ENCODE measurements around the gene C2CD4D. TPM values are rescaled to one million over a fixed set of nuclear protein-coding genes. Genes with fewer than 3 reads are reported as not detected.

C2CD4D gene
- total and polyA plus RNA-seq, 7 donors, result 0.20 to 0.69 (median 0.60) TPM; not detected in 4

- peaks cover 0 to 6% (median 0%) of the 10 kb centered on the region in 3 donors for H3K27me3 ChIP-seq
- H3K27ac ChIP-seq, result no peak overlapping the region
- 89 to 96% methylated on average over 9 of the region's 9 CpGs for WGBS, 2 donors
- no peaks in the 10 kb centered on the region for H3K4me1 ChIP-seq
- no peak for TF ChIP-seq POLR2A (IDR thresholded peaks at IDR 0.05)
- TF ChIP-seq POLR2AphosphoS5 (IDR thresholded peaks at IDR 0.05), result no peak
- TF ChIP-seq EP300 (IDR thresholded peaks at IDR 0.05), result no peak
- DNase-seq, result no peak
- intact Hi-C loops (cut with DNase I), result no loop called here
- H3K4me3 ChIP-seq, result no peak overlapping the region
- H3K9me3 ChIP-seq, result no peaks in the 10 kb centered on the region
- no peaks in the 10 kb centered on the region for H3K36me3 ChIP-seq
Observed at GRCh38 chr1:151811181-151811580, 28.4 kb downstream of the C2CD4D start.

DNA sequence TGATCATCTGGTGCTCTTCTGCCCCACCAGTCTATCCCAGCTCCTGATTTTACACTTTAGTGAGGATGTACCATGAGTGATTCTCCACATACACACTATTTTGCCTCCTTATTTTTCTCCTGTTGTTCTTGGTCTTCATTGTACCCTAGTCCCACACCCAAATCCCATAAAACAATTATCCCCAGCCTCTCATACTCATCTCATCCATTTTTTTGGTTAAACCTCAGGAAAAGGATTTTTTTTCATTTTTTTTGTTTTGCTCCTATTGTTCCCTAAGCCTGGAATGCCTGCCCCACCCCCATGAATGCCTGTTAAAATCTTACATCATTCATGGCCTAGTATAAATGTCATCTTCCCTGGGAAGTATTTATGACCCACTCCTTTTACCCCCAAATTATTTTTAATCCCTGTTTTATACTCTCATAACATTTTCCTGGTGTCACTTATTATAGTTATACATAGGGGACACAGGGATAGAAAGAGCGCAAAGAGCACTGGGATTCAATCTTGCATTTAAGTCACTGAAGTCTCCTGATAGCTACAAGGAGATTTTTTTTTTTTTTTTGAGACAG, 29.5 kb downstream of the C2CD4D start:
- Histone ChIP-seq H3K27ac (no peak overlapping the region), H3K4me1 (no peaks in the 10 kb centered on the region), H3K27me3 (peaks cover 0 to 8% (median 0%) of the 10 kb centered on the region in 3 donors), H3K36me3 (no peaks in the 10 kb centered on the region), H3K4me3 (no peak overlapping the region), H3K9me3 (no peaks in the 10 kb centered on the region)
- intact Hi-C loops (cut with DNase I), result no loop called here
- TF ChIP-seq POLR2A (IDR thresholded peaks at IDR 0.05) (no peak), POLR2AphosphoS5 (IDR thresholded peaks at IDR 0.05) (no peak), EP300 (IDR thresholded peaks at IDR 0.05) (no peak), CTCF (IDR thresholded peaks at IDR 0.05) (no peak)
- WGBS, 2 donors, result 94 to 99% methylated on average over 1 of the region's 1 CpG
- no peak for DNase-seq

GRCh38 chr1:151809290-151809984, 30.2 kb downstream of the C2CD4D start:
- Histone ChIP-seq H3K4me1 (no peaks in the 10 kb centered on the region), H3K27me3 (peaks cover 0 to 14% (median 0%) of the 10 kb centered on the region in 3 donors), H3K27ac (no peak overlapping the region), H3K36me3 (no peaks in the 10 kb centered on the region), H3K9me3 (no peaks in the 10 kb centered on the region), H3K4me3 (no peak overlapping the region)
- 67 to 77% methylated on average over 8 of the region's 8 CpGs for WGBS, 2 donors
- TF ChIP-seq CTCF (IDR thresholded peaks at IDR 0.05) (no peak), EP300 (IDR thresholded peaks at IDR 0.05) (no peak), POLR2A (IDR thresholded peaks at IDR 0.05) (no peak), POLR2AphosphoS5 (IDR thresholded peaks at IDR 0.05) (no peak)
- DNase-seq, result no peak
- intact Hi-C loops (cut with DNase I), result no loop called here

DNA sequence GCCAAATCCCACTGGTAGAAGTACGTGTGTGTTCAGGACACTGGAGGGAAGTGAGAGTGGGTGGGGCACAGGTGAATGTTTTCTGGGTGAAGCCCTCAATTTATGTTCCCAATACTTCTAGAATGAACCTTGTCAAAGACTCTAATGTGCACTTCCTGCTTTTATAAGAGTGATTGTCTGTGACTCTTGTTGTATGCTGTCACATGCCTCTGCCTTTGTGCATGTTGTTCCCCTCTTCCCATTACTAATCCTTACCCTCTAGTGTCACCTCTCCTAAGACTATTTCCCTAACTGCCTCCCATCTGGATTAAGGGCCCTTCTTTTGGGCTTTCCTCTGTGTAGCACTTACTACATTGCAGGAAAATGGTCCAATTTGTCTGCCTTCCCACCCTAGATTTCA, 31.9 kb downstream of the C2CD4D start:
- Histone ChIP-seq H3K4me1 (no peaks in the 10 kb centered on the region), H3K36me3 (no peaks in the 10 kb centered on the region), H3K27me3 (peaks cover 0 to 24% (median 0%) of the 10 kb centered on the region in 3 donors), H3K4me3 (no peak overlapping the region), H3K9me3 (no peaks in the 10 kb centered on the region), H3K27ac (no peak overlapping the region)
- WGBS, 2 donors, result 61 to 64% methylated on average over 1 of the region's 1 CpG
- TF ChIP-seq POLR2A (IDR thresholded peaks at IDR 0.05) (no peak), EP300 (IDR thresholded peaks at IDR 0.05) (no peak), POLR2AphosphoS5 (IDR thresholded peaks at IDR 0.05) (no peak), CTCF (IDR thresholded peaks at IDR 0.05) (no peak)
- intact Hi-C loops (cut with DNase I), result no loop called here
- no peak for DNase-seq

DNA sequence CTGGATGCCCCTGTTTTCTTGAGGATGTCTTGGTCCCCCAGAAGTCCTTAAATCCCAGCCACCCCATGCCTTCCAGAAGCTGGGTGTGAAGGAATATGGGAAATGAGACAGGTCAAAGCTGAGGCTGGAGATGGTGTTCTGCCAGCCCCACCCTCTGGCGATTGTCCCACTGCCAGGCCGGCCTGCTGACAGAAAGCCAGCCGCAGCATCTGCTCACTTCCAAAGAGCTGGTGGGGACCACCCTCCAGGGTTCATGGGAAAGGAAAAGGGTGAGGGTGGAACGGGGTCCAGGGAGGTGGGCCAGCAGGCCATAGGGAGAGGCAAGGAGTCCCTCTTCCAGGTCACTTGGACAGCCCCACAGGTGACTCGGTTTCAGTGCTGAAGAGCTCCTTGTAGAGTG, 32.5 kb downstream of the C2CD4D start:
- TF ChIP-seq EP300 (IDR thresholded peaks at IDR 0.05), result no peak
- no peak for TF ChIP-seq CTCF (IDR thresholded peaks at IDR 0.05)
- intact Hi-C loops (cut with DNase I), result no loop called here
- no peak for DNase-seq
- Histone ChIP-seq H3K27me3 (peaks cover 0 to 28% (median 0%) of the 10 kb centered on the region in 3 donors), H3K4me3 (no peak overlapping the region), H3K27ac (no peak overlapping the region), H3K9me3 (no peaks in the 10 kb centered on the region), H3K4me1 (no peaks in the 10 kb centered on the region), H3K36me3 (no peaks in the 10 kb centered on the region)
- whole genome bisulfite sequencing, 2 donors, result 63 to 80% methylated on average over 5 of the region's 5 CpGs

All from sigmoid colon (tissue), 7 donors.